ENCODE measurements around the gene ZNF205. TPM values are rescaled to one million over a fixed set of nuclear protein-coding genes. Genes with fewer than 3 reads are reported as not detected.

ZNF205 gene
- total and polyA plus RNA-seq, 2 of the 8 experiments (the other 6 are each of a cell fraction or from before 2014, with no cell fraction given), result 19.1 to 19.9 TPM

DNA sequence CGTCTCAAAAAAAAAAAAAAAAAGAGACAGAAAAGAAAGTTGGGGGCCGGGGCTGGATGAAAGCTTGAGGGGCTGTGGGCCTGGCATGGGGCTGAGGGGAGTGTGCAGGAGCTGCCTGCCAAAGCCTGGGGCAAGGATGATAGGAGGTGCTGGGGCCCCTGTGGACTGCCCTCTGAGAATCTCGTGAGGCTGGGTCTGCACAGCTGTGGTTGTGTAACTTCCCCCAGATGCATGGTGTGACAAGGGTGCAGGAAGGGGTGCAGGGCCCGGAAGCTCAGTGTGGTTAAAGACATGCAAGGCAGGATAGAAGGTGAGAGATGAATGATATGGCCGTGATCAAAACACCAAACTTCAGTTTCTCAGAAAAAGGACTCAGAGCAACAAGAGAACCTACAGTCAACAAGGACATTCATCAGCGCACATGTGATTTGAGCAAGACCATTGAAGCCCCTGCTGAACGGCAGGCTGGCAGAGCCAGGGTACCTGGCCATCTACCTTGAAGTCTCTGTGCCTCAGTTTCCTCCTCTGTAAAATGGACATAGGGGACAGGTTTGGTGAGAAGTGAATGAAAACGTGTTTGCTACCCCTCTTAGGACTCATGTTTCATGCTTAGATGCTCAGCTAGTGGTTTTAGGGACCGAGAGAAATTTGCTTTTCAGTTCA lies 37.4 kb upstream of the ZNF205 start (continued):
- TF ChIP-seq, protein P1, sequence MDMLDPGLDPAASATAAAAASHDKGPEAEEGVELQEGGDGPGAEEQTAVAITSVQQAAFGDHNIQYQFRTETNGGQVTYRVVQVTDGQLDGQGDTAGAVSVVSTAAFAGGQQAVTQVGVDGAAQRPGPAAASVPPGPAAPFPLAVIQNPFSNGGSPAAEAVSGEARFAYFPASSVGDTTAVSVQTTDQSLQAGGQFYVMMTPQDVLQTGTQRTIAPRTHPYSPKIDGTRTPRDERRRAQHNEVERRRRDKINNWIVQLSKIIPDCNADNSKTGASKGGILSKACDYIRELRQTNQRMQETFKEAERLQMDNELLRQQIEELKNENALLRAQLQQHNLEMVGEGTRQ (IDR thresholded peaks at IDR 0.05; ENCODE audit: low read length), result no peak
- TF ChIP-seq EZH2 (IDR thresholded peaks at IDR 0.05; ENCODE audit: low read depth, low read length, severe bottlenecking), result no peak
- no peak for TF ChIP-seq EP300 (IDR thresholded peaks at IDR 0.05; ENCODE audit: borderline replicate concordance in 1 of 2, low read depth in 2 of 2, low read length in 2 of 2)
- TF ChIP-seq TAF1 (IDR thresholded peaks at IDR 0.05; ENCODE audit: low read depth, low read length), result no peak
- TF ChIP-seq SIRT6 (IDR thresholded peaks at IDR 0.05; ENCODE audit: low read length), result no peak
- TF ChIP-seq KDM1A (IDR thresholded peaks at IDR 0.05; ENCODE audit: borderline replicate concordance, low read length), result no peak
- no peak for TF ChIP-seq ASH2L (IDR thresholded peaks at IDR 0.05; ENCODE audit: low read length)

Data from H1 (cell line).